ENCODE data around the gene PDIA4. TPM values are rescaled to one million over a fixed set of nuclear protein-coding genes. Genes with fewer than 3 reads are reported as not detected.

PDIA4 gene
- polyA plus RNA-seq, 2 of the 4 experiments (the other 2 are of a cell fraction): 175 to 214 TPM

DNA sequence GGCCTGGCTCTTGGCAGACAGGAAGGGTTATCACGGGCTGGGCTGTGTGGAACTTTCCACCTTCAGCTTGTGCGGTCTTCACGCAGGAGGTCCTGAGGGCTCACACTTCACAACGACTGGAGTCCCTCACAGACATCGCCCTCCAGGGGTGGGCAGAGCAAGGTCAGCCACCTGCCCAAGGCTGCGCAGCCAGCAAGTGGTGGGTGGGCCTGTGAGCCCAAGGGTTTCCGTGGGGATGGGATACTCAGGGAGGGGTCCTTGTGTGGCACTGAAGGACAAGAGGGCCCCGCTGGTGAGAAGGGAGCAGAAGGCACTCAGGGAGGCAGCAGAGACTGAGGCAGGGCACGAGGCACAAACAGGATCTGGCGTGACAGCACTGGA is 22.0 kb downstream of the PDIA4 start:
- CTCF ChIA-PET: interaction anchor here (0.8 to 5.1 kb wide), 11 partner anchors 8 to 85 kb away, joined by 3 to 45 read pairs (median 6); no protein-coding TSS in a partner anchor
- Histone ChIP-seq H3K4me3 (no peak overlapping the region), H3K4me2 (no peak overlapping the region), H3K27ac (no peak overlapping the region), H3K4me1 (no peaks in the 10 kb centered on the region), H3K9me3 (no peaks in the 10 kb centered on the region)
- FAIRE-seq (no peak), DNase-seq (ENCODE audit: low read depth in 1 of 2, low spot score in 1 of 2) (no peak), ATAC-seq (peak in 1 of 2 experiments; percentile 11; a peak in 3 of 6 replicates)
- POLR2A ChIA-PET: interaction anchor here (0.7 to 1.2 kb wide), 2 partner anchors 60 to 65 kb away, joined by 4 read pairs; no protein-coding TSS in a partner anchor
- no peak for TF ChIP-seq MYC (IDR thresholded peaks at IDR 0.05; ENCODE audit: borderline replicate concordance, low read length)
- no peak for TF ChIP-seq JUN (IDR thresholded peaks at IDR 0.05)
- TF ChIP-seq CHD4 (IDR thresholded peaks at IDR 0.05; ENCODE audit: borderline replicate concordance): no peak
- no peak for TF ChIP-seq ZNF302 (CRISPR knock-in tag; IDR thresholded peaks at IDR 0.05)
- TF ChIP-seq, protein P1, sequence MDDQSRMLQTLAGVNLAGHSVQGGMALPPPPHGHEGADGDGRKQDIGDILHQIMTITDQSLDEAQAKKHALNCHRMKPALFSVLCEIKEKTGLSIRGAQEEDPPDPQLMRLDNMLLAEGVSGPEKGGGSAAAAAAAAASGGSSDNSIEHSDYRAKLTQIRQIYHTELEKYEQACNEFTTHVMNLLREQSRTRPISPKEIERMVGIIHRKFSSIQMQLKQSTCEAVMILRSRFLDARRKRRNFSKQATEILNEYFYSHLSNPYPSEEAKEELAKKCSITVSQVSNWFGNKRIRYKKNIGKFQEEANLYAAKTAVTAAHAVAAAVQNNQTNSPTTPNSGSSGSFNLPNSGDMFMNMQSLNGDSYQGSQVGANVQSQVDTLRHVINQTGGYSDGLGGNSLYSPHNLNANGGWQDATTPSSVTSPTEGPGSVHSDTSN (IDR thresholded peaks at IDR 0.05): no peak
- TF ChIP-seq, protein P2, sequence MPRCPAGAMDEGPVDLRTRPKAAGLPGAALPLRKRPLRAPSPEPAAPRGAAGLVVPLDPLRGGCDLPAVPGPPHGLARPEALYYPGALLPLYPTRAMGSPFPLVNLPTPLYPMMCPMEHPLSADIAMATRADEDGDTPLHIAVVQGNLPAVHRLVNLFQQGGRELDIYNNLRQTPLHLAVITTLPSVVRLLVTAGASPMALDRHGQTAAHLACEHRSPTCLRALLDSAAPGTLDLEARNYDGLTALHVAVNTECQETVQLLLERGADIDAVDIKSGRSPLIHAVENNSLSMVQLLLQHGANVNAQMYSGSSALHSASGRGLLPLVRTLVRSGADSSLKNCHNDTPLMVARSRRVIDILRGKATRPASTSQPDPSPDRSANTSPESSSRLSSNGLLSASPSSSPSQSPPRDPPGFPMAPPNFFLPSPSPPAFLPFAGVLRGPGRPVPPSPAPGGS (IDR thresholded peaks at IDR 0.05): no peak
- no peak for TF ChIP-seq BHLHE40 (IDR thresholded peaks at IDR 0.05; ENCODE audit: low read depth, low read length)
- TF ChIP-seq CEBPB (IDR thresholded peaks at IDR 0.05): no peak
- no peak for TF ChIP-seq HDAC2 (IDR thresholded peaks at IDR 0.05)
- TF ChIP-seq HOXB13 (CRISPR knock-in tag; IDR thresholded peaks at IDR 0.05; ENCODE audit: low read depth): no peak
- TF ChIP-seq HOXB5 (CRISPR knock-in tag; IDR thresholded peaks at IDR 0.05): no peak
- WGBS (ENCODE audit: missing lambda C conversion rate): 88% methylated on average over 7 of the region's 10 CpGs

DNA sequence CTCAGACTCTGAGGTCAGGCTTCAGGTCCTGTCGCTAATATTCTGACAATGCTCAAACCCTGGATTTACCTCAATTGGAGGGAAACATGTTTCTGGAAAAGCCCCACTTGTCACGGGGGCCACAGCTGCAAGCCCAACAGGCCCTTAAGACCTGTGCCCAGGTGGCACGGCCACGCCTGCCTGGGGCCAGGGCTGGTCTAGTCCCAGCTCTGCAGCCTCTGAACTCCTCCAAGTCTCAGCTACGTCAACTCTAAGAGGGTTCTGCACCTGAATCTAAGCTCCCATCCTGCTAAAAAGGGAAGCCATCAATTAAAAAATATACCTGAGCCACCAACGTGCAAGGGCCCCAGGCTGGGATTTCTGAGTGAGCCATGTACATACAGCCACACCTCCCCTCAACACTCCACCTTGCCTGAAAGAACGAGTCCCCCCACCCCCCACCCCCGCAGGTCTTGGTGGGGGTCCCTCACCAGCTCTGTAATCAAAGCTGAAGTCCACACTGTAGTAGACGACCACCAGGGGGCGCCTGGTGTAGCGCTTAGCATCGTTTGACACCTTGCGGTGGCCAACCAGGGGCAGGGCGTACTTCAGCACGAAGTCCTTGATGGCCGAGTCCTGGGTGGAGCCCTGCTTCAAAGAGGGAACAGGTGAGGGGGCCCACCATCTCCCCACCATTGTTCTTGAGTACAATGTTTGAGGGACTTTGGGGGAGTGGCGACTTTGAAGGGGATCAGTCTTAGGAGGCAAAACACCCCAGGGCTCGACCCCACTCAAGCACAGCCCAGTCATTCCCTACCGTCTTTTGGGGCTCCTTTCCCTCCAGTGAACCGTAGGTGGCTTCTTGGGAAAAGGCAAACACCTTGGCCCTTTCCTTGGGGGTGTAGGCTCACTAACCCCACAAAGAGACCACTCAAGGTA is 22.6 kb downstream of the PDIA4 start:
- peak; percentile 70 to 76 for DNase-seq (ENCODE audit: low read depth in 1 of 2, low spot score in 1 of 2)
- no peak for TF ChIP-seq POLR2AphosphoS2 (conservative IDR thresholded peaks at IDR 0.05; ENCODE audit: low read length)
- no peak for TF ChIP-seq KDM5A (IDR thresholded peaks at IDR 0.05)
- no peak for TF ChIP-seq PHF8 (IDR thresholded peaks at IDR 0.05; ENCODE audit: borderline replicate concordance, low read depth)
- no peak for TF ChIP-seq RARB (CRISPR knock-in tag; IDR thresholded peaks at IDR 0.05)
- TF ChIP-seq, protein P3, sequence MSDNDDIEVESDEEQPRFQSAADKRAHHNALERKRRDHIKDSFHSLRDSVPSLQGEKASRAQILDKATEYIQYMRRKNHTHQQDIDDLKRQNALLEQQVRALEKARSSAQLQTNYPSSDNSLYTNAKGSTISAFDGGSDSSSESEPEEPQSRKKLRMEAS (IDR thresholded peaks at IDR 0.05): peak; percentile 63
- TF ChIP-seq CHD2 (IDR thresholded peaks at IDR 0.05; ENCODE audit: low read length, partially characterized antibody): no peak
- TF ChIP-seq KDM1A (IDR thresholded peaks at IDR 0.05; ENCODE audit: low read depth): no peak
- TF ChIP-seq, protein P4, sequence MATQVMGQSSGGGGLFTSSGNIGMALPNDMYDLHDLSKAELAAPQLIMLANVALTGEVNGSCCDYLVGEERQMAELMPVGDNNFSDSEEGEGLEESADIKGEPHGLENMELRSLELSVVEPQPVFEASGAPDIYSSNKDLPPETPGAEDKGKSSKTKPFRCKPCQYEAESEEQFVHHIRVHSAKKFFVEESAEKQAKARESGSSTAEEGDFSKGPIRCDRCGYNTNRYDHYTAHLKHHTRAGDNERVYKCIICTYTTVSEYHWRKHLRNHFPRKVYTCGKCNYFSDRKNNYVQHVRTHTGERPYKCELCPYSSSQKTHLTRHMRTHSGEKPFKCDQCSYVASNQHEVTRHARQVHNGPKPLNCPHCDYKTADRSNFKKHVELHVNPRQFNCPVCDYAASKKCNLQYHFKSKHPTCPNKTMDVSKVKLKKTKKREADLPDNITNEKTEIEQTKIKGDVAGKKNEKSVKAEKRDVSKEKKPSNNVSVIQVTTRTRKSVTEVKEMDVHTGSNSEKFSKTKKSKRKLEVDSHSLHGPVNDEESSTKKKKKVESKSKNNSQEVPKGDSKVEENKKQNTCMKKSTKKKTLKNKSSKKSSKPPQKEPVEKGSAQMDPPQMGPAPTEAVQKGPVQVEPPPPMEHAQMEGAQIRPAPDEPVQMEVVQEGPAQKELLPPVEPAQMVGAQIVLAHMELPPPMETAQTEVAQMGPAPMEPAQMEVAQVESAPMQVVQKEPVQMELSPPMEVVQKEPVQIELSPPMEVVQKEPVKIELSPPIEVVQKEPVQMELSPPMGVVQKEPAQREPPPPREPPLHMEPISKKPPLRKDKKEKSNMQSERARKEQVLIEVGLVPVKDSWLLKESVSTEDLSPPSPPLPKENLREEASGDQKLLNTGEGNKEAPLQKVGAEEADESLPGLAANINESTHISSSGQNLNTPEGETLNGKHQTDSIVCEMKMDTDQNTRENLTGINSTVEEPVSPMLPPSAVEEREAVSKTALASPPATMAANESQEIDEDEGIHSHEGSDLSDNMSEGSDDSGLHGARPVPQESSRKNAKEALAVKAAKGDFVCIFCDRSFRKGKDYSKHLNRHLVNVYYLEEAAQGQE (IDR thresholded peaks at IDR 0.05): no peak
- no peak for TF ChIP-seq FOXS1 (CRISPR knock-in tag; IDR thresholded peaks at IDR 0.05)
- peak; percentile 68 for TF ChIP-seq SMC3 (IDR thresholded peaks at IDR 0.05)
- no peak for TF ChIP-seq RNF2 (IDR thresholded peaks at IDR 0.05; ENCODE audit: borderline replicate concordance, low read depth)
- TF ChIP-seq, protein P5, sequence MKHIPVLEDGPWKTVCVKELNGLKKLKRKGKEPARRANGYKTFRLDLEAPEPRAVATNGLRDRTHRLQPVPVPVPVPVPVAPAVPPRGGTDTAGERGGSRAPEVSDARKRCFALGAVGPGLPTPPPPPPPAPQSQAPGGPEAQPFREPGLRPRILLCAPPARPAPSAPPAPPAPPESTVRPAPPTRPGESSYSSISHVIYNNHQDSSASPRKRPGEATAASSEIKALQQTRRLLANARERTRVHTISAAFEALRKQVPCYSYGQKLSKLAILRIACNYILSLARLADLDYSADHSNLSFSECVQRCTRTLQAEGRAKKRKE (CRISPR knock-in tag; IDR thresholded peaks at IDR 0.05; ENCODE audit: low read depth): no peak
- peak; percentile 47 to 51; a peak in 4 of 5 replicates for TF ChIP-seq RAD21 (conservative IDR thresholded peaks at IDR 0.05 in 1 of 2, IDR thresholded peaks at IDR 0.05 in 1 of 2)
- TF ChIP-seq, protein P6, sequence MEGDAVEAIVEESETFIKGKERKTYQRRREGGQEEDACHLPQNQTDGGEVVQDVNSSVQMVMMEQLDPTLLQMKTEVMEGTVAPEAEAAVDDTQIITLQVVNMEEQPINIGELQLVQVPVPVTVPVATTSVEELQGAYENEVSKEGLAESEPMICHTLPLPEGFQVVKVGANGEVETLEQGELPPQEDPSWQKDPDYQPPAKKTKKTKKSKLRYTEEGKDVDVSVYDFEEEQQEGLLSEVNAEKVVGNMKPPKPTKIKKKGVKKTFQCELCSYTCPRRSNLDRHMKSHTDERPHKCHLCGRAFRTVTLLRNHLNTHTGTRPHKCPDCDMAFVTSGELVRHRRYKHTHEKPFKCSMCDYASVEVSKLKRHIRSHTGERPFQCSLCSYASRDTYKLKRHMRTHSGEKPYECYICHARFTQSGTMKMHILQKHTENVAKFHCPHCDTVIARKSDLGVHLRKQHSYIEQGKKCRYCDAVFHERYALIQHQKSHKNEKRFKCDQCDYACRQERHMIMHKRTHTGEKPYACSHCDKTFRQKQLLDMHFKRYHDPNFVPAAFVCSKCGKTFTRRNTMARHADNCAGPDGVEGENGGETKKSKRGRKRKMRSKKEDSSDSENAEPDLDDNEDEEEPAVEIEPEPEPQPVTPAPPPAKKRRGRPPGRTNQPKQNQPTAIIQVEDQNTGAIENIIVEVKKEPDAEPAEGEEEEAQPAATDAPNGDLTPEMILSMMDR (IDR thresholded peaks at IDR 0.05): peak; percentile 70
- TF ChIP-seq CEBPB (IDR thresholded peaks at IDR 0.05): no peak
- TF ChIP-seq NPAS2 (CRISPR knock-in tag; IDR thresholded peaks at IDR 0.05; ENCODE audit: borderline replicate concordance): no peak

More for the DNA sequence above, 22.6 kb downstream of the PDIA4 start:
- ATAC-seq (peak; percentile 78 to 90), FAIRE-seq (no peak)
- no peak overlapping the region for H3K4me3 ChIP-seq
- 73% methylated on average over 17 of the region's 20 CpGs for WGBS (ENCODE audit: missing lambda C conversion rate)
- POLR2A ChIA-PET: interaction anchor here (0.7 to 1.2 kb wide), 2 partner anchors 60 to 66 kb away, joined by 4 read pairs; no protein-coding TSS in a partner anchor
- no peaks in the 10 kb centered on the region for H3K9me3 ChIP-seq
- H3K4me1 ChIP-seq: no peaks in the 10 kb centered on the region
- CTCF ChIA-PET: interaction anchor here (0.5 to 5.1 kb wide), 23 partner anchors 8 to 479 kb away, joined by 3 to 45 read pairs (median 3); no protein-coding TSS in a partner anchor
- H3K27ac ChIP-seq: no peak overlapping the region
- no peak overlapping the region for H3K4me2 ChIP-seq

Measured in A549 (cell line).